Measurements from ENCODE around the gene SLCO2B1.
"Not testable (repeated sequence)": the region's sequence is repeated elsewhere in the genome, so short reads cannot be mapped to it uniquely, and the experiment has no call there.

SLCO2B1 gene, protein sequence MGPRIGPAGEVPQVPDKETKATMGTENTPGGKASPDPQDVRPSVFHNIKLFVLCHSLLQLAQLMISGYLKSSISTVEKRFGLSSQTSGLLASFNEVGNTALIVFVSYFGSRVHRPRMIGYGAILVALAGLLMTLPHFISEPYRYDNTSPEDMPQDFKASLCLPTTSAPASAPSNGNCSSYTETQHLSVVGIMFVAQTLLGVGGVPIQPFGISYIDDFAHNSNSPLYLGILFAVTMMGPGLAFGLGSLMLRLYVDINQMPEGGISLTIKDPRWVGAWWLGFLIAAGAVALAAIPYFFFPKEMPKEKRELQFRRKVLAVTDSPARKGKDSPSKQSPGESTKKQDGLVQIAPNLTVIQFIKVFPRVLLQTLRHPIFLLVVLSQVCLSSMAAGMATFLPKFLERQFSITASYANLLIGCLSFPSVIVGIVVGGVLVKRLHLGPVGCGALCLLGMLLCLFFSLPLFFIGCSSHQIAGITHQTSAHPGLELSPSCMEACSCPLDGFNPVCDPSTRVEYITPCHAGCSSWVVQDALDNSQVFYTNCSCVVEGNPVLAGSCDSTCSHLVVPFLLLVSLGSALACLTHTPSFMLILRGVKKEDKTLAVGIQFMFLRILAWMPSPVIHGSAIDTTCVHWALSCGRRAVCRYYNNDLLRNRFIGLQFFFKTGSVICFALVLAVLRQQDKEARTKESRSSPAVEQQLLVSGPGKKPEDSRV

DNA sequence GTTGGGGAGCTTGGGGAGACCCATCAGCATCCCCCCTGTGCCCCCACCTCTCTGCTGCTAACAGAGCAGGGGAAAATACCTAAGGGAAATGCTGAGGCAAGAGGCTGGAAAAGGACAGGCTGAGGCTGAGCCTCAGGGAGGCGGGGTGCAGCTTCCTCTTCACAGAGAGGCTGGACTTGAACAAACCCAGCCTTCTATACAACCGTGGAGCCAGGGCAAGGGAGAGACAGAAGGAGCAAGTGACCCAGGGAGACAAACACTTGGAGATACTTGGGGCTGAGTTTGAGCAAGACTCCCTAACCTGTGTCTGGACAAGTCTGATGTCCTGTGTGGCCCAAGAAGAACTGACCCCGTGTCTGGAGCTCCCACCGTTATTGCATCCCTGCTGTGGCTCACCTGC, at the start of gene SLCO2B1:
TSS of gene SLCO2B1 (plus strand) at position 229 of the 400 bp plus-strand sequence. CDS start 275 bp downstream, outside the sequence.
- no peak within 1 kb of the TSS for H3K27ac ChIP-seq
- TF ChIP-seq, protein P1, sequence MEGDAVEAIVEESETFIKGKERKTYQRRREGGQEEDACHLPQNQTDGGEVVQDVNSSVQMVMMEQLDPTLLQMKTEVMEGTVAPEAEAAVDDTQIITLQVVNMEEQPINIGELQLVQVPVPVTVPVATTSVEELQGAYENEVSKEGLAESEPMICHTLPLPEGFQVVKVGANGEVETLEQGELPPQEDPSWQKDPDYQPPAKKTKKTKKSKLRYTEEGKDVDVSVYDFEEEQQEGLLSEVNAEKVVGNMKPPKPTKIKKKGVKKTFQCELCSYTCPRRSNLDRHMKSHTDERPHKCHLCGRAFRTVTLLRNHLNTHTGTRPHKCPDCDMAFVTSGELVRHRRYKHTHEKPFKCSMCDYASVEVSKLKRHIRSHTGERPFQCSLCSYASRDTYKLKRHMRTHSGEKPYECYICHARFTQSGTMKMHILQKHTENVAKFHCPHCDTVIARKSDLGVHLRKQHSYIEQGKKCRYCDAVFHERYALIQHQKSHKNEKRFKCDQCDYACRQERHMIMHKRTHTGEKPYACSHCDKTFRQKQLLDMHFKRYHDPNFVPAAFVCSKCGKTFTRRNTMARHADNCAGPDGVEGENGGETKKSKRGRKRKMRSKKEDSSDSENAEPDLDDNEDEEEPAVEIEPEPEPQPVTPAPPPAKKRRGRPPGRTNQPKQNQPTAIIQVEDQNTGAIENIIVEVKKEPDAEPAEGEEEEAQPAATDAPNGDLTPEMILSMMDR (conservative IDR thresholded peaks at IDR 0.05) = no peak

DNA sequence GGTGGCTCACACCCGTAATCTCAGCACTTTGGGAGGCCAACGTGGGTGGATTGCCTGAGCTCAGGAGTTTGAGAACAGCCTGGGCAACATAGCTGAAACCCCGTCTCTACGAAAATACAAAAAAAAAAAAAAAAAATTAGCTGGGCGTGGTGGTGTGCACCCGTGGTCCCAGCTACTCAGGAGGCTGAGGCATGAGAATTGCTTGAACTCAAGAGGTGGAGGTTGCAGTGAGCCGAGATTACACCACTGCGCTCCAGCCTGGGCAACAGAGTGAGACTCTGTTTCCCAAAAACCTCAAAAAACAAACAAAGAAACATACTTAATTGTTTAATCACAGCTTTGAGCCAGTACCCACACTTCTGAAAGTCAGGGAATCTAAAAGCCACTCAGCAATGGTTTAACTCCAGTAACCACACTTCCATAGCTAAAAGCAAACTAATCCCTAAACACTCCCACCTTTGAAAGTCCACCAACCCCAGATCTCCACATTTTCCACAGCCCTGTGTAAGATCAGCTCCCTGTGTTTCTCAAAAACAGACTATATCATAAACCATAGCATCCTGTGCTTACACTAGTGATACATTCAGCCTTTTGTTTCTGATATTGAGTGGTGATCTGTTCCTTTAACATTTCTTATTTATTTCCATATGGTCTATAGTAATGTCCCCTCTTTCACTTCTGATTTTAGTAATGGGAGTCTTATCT, 49.3 kb upstream of the SLCO2B1 start:
- no peak overlapping the region for H3K27ac ChIP-seq
- TF ChIP-seq, protein P1 (conservative IDR thresholded peaks at IDR 0.05) = no peak

DNA sequence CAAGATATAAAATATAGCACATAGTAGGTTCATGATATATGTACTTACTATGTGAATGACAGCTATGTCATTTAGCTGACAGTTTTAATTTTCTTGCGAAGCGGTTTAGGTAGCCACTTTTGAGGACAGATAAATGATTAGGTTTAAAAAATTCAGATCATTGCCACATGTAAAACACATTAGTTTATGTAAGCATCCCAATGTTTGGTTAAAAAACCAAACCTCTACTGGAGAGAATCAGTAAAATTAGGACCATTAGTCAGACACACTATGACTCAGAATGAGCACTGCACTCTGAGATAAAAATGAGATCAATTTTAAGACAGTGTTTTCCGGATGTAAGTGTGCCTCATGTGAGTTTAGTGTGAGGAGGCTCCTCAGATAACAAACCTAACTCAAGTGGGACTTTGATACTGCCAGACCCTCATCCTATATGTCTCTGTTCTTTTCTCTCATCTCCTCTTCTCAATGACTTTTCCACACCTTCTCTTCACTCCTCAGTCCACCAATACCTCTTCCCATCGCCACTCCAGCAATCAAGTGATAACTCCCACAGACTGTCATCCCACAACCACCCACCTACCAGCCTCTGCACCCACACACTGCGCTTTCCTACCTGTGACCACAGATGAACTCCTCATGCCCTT, 47.4 kb upstream of the SLCO2B1 start:
- TF ChIP-seq, protein P1 (conservative IDR thresholded peaks at IDR 0.05) = no peak
- H3K27ac ChIP-seq = no peak overlapping the region

DNA sequence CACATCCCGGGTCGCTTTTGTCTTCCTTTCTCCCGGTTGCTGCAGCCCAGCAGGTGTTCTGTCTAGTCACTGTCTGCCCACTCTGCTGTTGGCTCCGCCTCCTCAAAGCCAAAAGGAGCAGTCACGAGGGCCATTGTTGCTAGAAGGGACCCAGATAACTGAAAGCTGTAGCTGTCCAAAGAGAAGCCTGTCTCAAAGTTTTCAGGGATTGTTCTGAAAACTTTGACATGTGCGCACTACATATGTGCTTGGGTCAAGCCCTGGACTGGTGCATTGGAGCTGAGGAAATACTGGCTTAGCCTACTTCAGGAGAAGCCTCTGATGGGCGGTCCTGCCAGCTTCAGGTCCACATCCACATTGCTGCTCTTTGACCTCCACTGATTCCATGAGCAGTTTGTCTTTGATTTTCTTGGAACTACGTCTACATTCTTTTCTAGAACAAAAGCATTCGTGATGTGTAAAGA, 45.4 kb upstream of the SLCO2B1 start:
- TF ChIP-seq, protein P1 (conservative IDR thresholded peaks at IDR 0.05) = no peak
- no peak overlapping the region for H3K27ac ChIP-seq

DNA sequence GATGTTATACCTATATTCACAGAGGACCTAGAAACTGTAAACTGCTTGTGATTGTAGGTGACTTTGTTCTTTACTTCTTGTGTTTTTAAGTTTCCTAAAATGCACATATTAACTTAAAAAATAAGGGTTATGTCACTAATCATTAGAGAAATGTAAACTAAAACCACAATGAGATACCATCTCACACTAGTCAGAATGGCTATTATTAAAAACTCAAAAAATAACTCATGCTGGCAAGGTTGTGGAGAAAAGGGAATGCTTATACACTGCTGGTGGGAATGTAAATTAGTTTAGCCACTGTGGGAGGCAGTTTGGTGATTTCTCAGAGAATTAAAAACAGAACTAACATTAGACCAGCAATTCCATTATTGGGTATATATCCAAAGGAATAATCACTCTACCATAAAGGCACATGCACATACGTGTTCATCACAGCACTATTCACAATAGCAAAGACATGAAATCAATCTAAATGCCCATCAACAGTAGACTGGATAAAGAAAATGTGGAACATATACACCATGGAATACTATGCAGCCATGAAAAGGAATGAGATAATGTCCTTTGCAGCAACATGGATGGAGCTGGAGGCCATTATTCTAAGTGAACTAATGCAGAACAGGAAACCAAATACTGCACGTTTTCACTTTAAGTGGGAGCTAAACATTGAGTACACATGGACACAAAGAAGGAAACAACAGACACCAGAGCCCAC, 44.8 kb upstream of the SLCO2B1 start:
- H3K27ac ChIP-seq = not testable (repeated sequence)

DNA sequence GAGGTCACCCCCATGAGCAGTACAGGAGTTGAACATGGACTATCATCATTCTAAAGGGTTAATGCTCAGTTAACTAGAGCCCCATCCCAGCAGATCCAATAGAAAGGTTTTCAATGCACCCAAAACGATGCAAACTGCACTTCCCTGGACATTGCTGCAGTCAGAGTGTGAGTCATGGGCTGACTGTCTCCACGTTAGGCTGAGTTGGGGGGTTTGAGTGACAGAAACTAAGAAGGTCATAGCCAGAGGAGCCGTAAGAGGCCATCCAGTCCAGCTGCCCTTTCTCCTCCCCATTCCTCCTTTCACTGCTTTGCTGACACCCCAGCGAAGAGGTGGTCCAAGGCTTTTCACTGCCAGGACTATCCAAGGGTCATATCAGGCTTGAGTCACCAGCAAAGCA, 43.7 kb upstream of the SLCO2B1 start:
- no peak overlapping the region for H3K27ac ChIP-seq
- TF ChIP-seq, protein P1 (conservative IDR thresholded peaks at IDR 0.05) = no peak

DNA sequence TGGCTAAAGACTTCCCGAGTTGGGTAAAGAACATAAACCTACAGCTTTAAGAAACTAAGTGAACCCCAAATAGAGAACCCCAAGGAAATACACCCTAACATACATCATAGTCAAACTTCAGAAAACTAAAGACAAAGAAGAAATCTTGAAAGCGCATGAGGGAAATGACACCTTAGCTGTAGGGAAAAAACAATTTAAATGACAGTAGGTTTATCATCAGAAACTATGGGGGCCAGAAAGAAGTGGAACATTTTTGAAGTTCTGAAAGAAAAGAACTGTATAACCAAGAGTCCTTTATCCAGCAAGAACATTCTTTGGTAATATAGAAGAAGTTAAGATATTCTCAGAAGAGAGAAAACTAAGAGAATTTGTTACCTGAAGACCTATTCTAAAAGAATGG, 38.7 kb upstream of the SLCO2B1 start:
- no peak overlapping the region for H3K27ac ChIP-seq
- TF ChIP-seq, protein P1 (conservative IDR thresholded peaks at IDR 0.05) = no peak

Data from VCaP (cell line).